AG10803 (cell line): Measurements from ENCODE around the gene TEC.
A peak's percentile ranks its signal among the peaks of the same experiment; 100 is the strongest.
"Not testable (repeated sequence)": the region's sequence is repeated elsewhere in the genome, so short reads cannot be mapped to it uniquely, and the experiment has no call there.

Experiments used
- DNase-seq: peaks from one replicate; pipeline ENCODE4 v3.0.0; 2010; ENCODE audit warnings: low read depth
- H3K4me3 ChIP-seq: 2 replicates; pipeline ENCODE4 v1.5.1; 2011; ENCODE audit warnings: mild to moderate bottlenecking, low read length, control low read depth
- TF ChIP-seq, protein P1 (sequence below): conservative IDR thresholded peaks from 2 replicates; pipeline ENCODE4 v1.5.1; 2011; ENCODE audit warnings: mild to moderate bottlenecking, low read length, control low read depth, inconsistent platforms

The TEC gene

DNA sequence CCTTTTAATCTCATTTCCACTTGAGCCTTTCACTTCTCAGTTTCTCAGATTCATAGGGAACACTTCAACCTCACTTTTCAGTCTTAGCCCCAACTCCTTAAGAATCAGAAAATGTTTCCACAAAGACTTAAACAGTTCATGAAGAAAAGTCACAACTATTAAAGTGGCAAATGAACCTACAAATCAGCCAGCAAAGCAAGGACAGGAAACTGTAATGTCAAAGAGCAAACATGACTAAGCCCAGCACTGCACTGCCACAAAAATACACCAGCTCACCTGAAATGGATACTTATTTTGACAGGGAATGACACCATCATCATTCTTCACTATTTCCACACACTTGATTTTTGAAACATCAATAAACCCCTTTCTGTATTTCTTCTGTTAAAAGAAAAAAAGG, 93.8 kb downstream of the TEC start:
- H3K4me3 ChIP-seq: no peak overlapping the region
- DNase-seq: no peak
- TF ChIP-seq, protein P1, sequence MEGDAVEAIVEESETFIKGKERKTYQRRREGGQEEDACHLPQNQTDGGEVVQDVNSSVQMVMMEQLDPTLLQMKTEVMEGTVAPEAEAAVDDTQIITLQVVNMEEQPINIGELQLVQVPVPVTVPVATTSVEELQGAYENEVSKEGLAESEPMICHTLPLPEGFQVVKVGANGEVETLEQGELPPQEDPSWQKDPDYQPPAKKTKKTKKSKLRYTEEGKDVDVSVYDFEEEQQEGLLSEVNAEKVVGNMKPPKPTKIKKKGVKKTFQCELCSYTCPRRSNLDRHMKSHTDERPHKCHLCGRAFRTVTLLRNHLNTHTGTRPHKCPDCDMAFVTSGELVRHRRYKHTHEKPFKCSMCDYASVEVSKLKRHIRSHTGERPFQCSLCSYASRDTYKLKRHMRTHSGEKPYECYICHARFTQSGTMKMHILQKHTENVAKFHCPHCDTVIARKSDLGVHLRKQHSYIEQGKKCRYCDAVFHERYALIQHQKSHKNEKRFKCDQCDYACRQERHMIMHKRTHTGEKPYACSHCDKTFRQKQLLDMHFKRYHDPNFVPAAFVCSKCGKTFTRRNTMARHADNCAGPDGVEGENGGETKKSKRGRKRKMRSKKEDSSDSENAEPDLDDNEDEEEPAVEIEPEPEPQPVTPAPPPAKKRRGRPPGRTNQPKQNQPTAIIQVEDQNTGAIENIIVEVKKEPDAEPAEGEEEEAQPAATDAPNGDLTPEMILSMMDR: no peak

DNA sequence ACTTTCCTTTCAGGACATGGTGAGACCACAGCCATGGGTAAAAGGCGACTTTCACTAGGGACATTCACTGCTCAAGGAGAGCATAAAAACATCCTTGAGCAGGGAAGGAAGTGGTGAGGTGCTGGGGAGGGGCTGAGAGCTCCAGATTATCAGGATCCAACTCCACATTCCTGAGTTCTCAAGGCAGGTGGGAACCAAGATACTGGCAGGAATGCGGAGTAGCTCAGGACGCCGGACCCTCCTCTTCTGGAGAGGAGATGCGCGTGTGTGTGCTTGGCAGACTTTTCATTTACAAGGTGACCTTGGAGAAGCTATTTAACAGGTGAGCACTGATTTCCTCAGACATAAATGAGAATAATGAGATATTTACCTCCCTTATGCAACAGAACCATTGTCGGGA, 94.3 kb downstream of the TEC start:
- TF ChIP-seq, protein P1: no peak
- DNase-seq: no peak
- H3K4me3 ChIP-seq: no peak overlapping the region

DNA sequence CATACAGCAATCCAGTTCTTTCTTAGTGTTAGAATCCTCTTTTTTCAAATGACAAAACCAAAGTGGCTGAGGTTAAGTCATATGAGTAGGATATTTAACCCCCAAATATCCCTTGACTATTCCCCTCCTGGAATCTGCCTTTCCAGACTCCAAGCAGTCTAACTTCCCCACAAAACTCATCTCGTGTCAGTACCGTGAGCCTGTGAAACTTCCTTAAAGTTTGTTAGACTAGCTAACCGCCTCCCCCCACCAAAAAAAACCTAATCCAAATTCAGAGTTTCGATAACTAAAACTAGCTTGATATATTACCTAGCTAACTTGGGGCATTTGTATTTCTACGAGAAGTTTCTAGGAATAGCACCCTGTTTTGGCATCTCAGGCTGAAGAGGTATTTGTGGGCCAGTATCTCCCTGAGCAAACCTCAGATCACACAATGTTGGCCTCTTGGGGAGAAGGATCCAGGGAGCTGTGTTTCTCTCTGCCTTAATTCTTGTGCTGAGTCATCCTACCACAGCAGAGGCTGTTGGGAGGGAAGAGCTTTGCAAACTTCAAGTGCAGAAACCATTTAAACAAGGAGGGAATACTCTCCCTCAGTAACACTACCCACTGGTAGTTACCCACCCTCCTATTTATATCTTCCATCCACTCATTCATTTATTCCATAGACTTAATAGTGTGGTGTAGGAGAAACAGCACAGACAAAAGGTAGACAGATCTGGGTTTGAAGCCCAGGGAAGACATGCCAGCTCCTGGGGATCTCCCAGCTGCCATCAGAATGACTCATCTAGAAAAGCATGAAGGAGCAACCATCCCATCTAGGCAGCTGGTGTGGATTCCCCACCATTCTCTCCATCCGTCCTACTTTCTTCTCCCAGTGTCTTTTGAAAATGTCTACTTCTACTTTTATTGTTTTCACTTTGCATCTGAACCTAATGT, 96.3 kb downstream of the TEC start:
- DNase-seq: peak; percentile 78
- no peak overlapping the region for H3K4me3 ChIP-seq

DNA sequence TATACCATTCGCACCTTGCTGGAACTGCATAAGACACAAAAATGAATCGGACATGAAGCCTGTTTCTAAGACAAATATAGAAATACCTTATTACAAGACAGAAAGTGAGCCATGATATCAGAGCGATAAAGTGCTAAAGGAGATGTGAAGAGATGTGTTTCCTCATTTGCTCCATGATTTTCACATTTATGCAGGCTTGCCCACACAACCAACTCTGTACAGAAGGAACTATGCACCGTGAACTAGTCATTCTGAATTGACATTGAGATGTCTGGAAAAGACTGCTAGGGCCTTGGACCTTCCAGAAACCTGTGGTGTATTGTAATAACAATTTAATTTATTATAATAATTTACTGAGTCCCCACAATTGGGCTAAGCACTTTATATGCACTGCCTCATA, 97.0 kb downstream of the TEC start:
- no peak for DNase-seq
- TF ChIP-seq, protein P1: no peak
- no peak overlapping the region for H3K4me3 ChIP-seq

More for the DNA sequence above, 96.3 kb downstream of the TEC start:
- TF ChIP-seq, protein P1: no peak

DNA sequence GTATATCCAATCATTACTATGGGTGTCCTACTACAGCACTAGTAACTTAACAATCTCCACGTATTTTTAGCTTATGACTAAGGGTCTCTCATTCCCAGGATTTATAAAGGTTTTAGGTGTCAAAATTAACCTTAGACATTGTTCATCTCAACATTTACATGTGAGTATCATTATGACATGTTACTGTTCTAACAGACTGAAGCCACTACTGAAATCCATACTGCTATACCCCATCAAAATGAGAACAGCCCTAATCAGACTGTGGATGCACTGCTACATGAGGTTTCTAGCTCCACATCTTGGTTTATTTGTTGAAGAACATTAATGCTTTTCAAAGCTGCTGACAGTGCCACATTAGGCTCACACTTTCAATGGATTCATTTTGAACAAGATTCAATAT, 100.0 kb downstream of the TEC start:
- DNase-seq: no peak
- no peak overlapping the region for H3K4me3 ChIP-seq
- TF ChIP-seq, protein P1: no peak

DNA sequence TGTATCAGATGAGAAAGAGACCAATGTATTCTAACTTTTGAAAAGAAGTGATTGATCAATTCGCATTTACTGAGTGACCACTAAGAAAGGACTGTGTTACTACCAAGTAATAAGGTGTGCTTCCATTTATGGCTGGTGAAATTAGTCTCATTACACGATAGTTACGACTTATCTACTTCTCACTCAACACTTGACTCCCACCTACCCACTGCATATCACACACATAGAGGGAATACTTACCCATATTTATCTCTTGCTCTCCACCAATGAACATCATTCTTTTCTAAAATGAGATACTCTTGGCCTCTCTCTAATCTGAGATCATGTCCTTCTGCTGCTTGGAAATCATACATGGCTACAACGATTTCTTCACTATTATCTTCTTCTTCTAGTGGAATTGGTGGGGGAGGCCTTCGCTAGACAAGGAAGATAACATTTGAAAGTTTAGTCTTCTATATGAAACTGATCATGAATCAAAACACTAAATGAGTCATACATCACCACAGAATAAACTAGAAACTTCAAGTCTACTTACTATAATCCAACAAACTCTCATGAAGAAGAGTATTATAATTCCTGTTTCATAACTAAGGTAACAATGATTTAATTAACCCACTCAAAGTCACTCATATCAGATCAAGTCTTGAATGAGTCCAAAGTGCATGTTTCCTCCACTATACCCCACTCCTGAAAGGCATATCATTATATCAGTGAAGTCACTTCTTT, 101.9 kb downstream of the TEC start:
- no peak overlapping the region for H3K4me3 ChIP-seq
- TF ChIP-seq, protein P1: no peak
- no peak for DNase-seq

DNA sequence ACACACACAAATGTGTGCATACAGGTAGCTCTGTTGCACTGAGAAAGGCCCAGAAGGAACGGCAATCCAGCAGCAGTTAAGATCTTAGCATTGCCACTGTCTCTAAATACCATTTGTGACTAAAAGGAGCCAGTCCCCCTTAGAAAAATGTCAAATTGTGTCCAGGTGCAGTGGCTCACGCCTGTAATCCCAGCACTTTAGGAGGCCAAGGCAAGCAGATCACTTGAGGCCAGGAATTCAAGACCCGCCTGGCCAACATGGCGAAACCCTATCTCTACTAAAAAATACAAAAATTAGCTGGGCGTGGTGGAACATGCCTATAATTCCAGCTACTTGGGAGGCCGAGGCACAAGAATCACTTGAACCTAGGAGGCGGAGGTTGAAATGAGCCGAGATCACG, 105.1 kb downstream of the TEC start:
- not testable (repeated sequence) for DNase-seq, H3K4me3 ChIP-seq
